ENCODE data around the gene HAND2.

HAND2 gene

GRCh38 chr4:173573286-173573685 is 43.3 kb upstream of the HAND2 start:
- Histone ChIP-seq H3K4me3 (ENCODE audit: low read depth, low read length) (no peak overlapping the region), H3K36me3 (peaks cover 17% of the 10 kb centered on the region), H3K9me3 (no peaks in the 10 kb centered on the region), H3K27me3 (no peaks in the 10 kb centered on the region), H3K4me1 (peaks cover 20% of the 10 kb centered on the region)
- DNase-seq = no peak
- no peak for TF ChIP-seq CTCF (IDR thresholded peaks at IDR 0.05; ENCODE audit: low read depth, low read length)

- H3K4me1 ChIP-seq = peaks cover 20% of the 10 kb centered on the region
- no peak overlapping the region for H3K4me3 ChIP-seq (ENCODE audit: low read depth, low read length)
- no peak for TF ChIP-seq CTCF (IDR thresholded peaks at IDR 0.05; ENCODE audit: low read depth, low read length)
- H3K36me3 ChIP-seq = peaks cover 19% of the 10 kb centered on the region
- DNase-seq = no peak
- no peaks in the 10 kb centered on the region for H3K9me3 ChIP-seq
- H3K27me3 ChIP-seq = no peaks in the 10 kb centered on the region
Observed at GRCh38 chr4:173572493-173573129, 42.6 kb upstream of the HAND2 start.

- Histone ChIP-seq H3K4me3 (ENCODE audit: low read depth, low read length) (no peak overlapping the region), H3K27me3 (no peaks in the 10 kb centered on the region), H3K9me3 (no peaks in the 10 kb centered on the region), H3K4me1 (peaks cover 20% of the 10 kb centered on the region), H3K36me3 (peaks cover 23% of the 10 kb centered on the region)
- TF ChIP-seq CTCF (IDR thresholded peaks at IDR 0.05; ENCODE audit: low read depth, low read length) = no peak
- no peak for DNase-seq
Observed at GRCh38 chr4:173571620-173572019, 41.6 kb upstream of the HAND2 start.

- no peak for TF ChIP-seq CTCF (IDR thresholded peaks at IDR 0.05; ENCODE audit: low read depth, low read length)
- H3K4me1 ChIP-seq = peaks cover 9% of the 10 kb centered on the region; the same call in 1 of the 2 replicates
- no peak overlapping the region for H3K4me3 ChIP-seq (ENCODE audit: low read depth, low read length)
- H3K9me3 ChIP-seq = no peaks in the 10 kb centered on the region
- peaks cover 52% of the 10 kb centered on the region for H3K36me3 ChIP-seq
- no peak for DNase-seq
- H3K27me3 ChIP-seq = no peaks in the 10 kb centered on the region
Observed at GRCh38 chr4:173565281-173565680, 35.3 kb upstream of the HAND2 start.

- Histone ChIP-seq H3K4me3 (ENCODE audit: low read depth, low read length) (no peak overlapping the region), H3K36me3 (peaks cover 57% of the 10 kb centered on the region), H3K9me3 (no peaks in the 10 kb centered on the region), H3K4me1 (peaks cover 9% of the 10 kb centered on the region; the same call in 1 of the 2 replicates), H3K27me3 (no peaks in the 10 kb centered on the region)
- DNase-seq = no peak
- no peak for TF ChIP-seq CTCF (IDR thresholded peaks at IDR 0.05; ENCODE audit: low read depth, low read length)
Observed at GRCh38 chr4:173564461-173564860, 34.4 kb upstream of the HAND2 start.

GRCh38 chr4:173560896-173561295 is 30.9 kb upstream of the HAND2 start:
- H3K4me1 ChIP-seq = peaks cover 31% of the 10 kb centered on the region
- TF ChIP-seq CTCF (IDR thresholded peaks at IDR 0.05; ENCODE audit: low read depth, low read length) = no peak
- no peaks in the 10 kb centered on the region for H3K27me3 ChIP-seq
- H3K4me3 ChIP-seq (ENCODE audit: low read depth, low read length) = no peak overlapping the region
- H3K36me3 ChIP-seq = peaks cover 53% of the 10 kb centered on the region
- DNase-seq = no peak
- H3K9me3 ChIP-seq = no peaks in the 10 kb centered on the region
